ENCODE results near the gene CYB5RL. TPM values are rescaled to one million over a fixed set of nuclear protein-coding genes. Genes with fewer than 3 reads are reported as not detected.
A peak's percentile ranks its signal among the peaks of the same experiment; 100 is the strongest.

CYB5RL gene
- 1 to 10 TPM; 4.8 to 6.7 (median 5.5) TPM for total RNA-seq

- H3K4me1 ChIP-seq: peaks cover 0 to 38% (median 15%) of the 10 kb centered on the region in 4 donors
- peak within 1 kb of the TSS; percentile 75 to 90 (median 84) for H3K27ac ChIP-seq
- no peaks in the 10 kb centered on the region for H3K27me3 ChIP-seq
- TF ChIP-seq POLR2A (IDR thresholded peaks at IDR 0.05) (peak in 1 of 2 donors; percentile 38), EP300 (IDR thresholded peaks at IDR 0.05) (peak in 1 of 2 donors; percentile 80), CTCF (IDR thresholded peaks at IDR 0.05) (peak in 1 of 5 experiments; percentile 15)
- 1 to 2% methylated on average over 18 to 48 of the region's 51 CpGs for WGBS, 2 donors
- H3K4me3 ChIP-seq: peak within 1 kb of the TSS; percentile 66 to 95 (median 88)
- peak; percentile 84 to 97 for DNase-seq (ENCODE audit: low spot score in 2 of 2)
- H3K36me3 ChIP-seq: peaks cover 0 to 31% (median 4%) of the 10 kb centered on the region in 3 donors
- H3K9me3 ChIP-seq: no peaks in the 10 kb centered on the region
Observed at GRCh38 chr1:54199765-54200518, at the start of gene CYB5RL, which contains the start of gene MRPL37. Gene CYB5RL (minus strand): TSS chr1:54200030. CDS start chr1:54195616, 4,414 bp downstream. Gene MRPL37 (plus strand): TSS chr1:54200167. CDS start chr1:54200244, 77 bp downstream.

GRCh38 chr1:54248966-54249365 is 49.1 kb upstream of the CYB5RL start:
- DNase-seq (ENCODE audit: low spot score in 2 of 2): no peak
- no peak for TF ChIP-seq POLR2A (IDR thresholded peaks at IDR 0.05)
- TF ChIP-seq CTCF (IDR thresholded peaks at IDR 0.05): no peak
- TF ChIP-seq EP300 (IDR thresholded peaks at IDR 0.05): no peak
- H3K9me3 ChIP-seq: no peaks in the 10 kb centered on the region
- no peak overlapping the region for H3K4me3 ChIP-seq
- peaks cover 0 to 55% (median 15%) of the 10 kb centered on the region in 4 donors for H3K4me1 ChIP-seq
- H3K36me3 ChIP-seq: peaks cover 0 to 44% (median 0%) of the 10 kb centered on the region in 3 donors
- WGBS, 2 donors: 61 to 70% methylated on average over 4 of the region's 4 CpGs
- H3K27me3 ChIP-seq: no peaks in the 10 kb centered on the region
- H3K27ac ChIP-seq: peak overlapping the region in 2 of 4 donors; percentile 57 to 79

GRCh38 chr1:54247863-54248515 is 48.2 kb upstream of the CYB5RL start:
- WGBS, 2 donors: 74 to 85% methylated on average over 8 to 10 of the region's 11 CpGs
- Histone ChIP-seq H3K27me3 (no peaks in the 10 kb centered on the region), H3K4me1 (peaks cover 0 to 46% (median 15%) of the 10 kb centered on the region in 4 donors), H3K36me3 (peaks cover 0 to 52% (median 0%) of the 10 kb centered on the region in 3 donors), H3K9me3 (no peaks in the 10 kb centered on the region), H3K4me3 (no peak overlapping the region), H3K27ac (peak overlapping the region in 2 of 4 donors; percentile 57 to 79)
- no peak for DNase-seq (ENCODE audit: low spot score in 2 of 2)
- TF ChIP-seq EP300 (IDR thresholded peaks at IDR 0.05) (no peak), POLR2A (IDR thresholded peaks at IDR 0.05) (no peak), CTCF (IDR thresholded peaks at IDR 0.05) (no peak)

GRCh38 chr1:54246116-54246721 is 46.4 kb upstream of the CYB5RL start:
- no peak for TF ChIP-seq POLR2A (IDR thresholded peaks at IDR 0.05)
- TF ChIP-seq EP300 (IDR thresholded peaks at IDR 0.05): no peak
- TF ChIP-seq CTCF (IDR thresholded peaks at IDR 0.05): no peak
- WGBS, 2 donors: 80 to 81% methylated on average over 10 of the region's 10 CpGs
- Histone ChIP-seq H3K36me3 (peaks cover 0 to 64% (median 0%) of the 10 kb centered on the region in 3 donors), H3K9me3 (no peaks in the 10 kb centered on the region), H3K27ac (peak overlapping the region in 2 of 4 donors; percentile 59 to 79), H3K4me1 (peaks cover 0 to 50% (median 15%) of the 10 kb centered on the region in 4 donors), H3K4me3 (no peak overlapping the region), H3K27me3 (no peaks in the 10 kb centered on the region)
- DNase-seq (ENCODE audit: low spot score in 2 of 2): no peak
